ENCODE data around the gene NXPH3.

NXPH3 gene

DNA sequence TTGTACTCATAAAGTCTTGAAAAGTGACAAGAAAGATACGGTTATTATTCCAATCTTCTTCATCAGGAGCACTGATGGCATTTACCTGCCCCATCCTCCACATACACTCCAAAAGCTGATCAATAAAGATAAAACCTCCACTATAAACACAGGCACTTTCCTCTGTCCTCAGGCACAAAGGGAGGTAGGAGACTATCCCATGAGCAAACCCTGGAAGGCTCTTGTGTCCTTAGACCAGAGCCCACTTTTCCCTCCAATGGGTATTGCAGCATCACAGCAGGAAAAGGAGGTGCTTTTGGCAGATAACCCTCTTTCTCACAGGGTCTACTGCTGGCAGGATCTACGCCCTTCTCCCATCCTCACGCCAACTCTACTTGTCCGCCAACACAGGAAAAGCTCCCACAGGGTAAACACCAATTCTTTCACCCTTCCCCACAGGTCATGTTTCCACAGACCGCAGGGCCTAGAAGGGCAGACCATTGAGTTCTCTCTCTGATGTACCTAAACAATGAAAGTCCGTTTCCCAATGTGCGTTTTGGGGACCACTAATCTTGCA is 28.7 kb downstream of the NXPH3 start:
- no peak overlapping the region for H3K27ac ChIP-seq (replicated peaks)
- H3K4me3 ChIP-seq (replicated peaks; ENCODE audit: insufficient read depth, low read length): no peak overlapping the region
- DNase-seq (ENCODE audit: low read depth in 1 of 2, low spot score in 1 of 2): no peak
- no peaks in the 10 kb centered on the region for H3K27me3 ChIP-seq (ENCODE audit: insufficient read depth, poor library complexity, severe bottlenecking)
- TF ChIP-seq, protein P1, sequence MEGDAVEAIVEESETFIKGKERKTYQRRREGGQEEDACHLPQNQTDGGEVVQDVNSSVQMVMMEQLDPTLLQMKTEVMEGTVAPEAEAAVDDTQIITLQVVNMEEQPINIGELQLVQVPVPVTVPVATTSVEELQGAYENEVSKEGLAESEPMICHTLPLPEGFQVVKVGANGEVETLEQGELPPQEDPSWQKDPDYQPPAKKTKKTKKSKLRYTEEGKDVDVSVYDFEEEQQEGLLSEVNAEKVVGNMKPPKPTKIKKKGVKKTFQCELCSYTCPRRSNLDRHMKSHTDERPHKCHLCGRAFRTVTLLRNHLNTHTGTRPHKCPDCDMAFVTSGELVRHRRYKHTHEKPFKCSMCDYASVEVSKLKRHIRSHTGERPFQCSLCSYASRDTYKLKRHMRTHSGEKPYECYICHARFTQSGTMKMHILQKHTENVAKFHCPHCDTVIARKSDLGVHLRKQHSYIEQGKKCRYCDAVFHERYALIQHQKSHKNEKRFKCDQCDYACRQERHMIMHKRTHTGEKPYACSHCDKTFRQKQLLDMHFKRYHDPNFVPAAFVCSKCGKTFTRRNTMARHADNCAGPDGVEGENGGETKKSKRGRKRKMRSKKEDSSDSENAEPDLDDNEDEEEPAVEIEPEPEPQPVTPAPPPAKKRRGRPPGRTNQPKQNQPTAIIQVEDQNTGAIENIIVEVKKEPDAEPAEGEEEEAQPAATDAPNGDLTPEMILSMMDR (IDR thresholded peaks at IDR 0.05; ENCODE audit: insufficient read depth, low read length): no peak
- TF ChIP-seq, protein P2, sequence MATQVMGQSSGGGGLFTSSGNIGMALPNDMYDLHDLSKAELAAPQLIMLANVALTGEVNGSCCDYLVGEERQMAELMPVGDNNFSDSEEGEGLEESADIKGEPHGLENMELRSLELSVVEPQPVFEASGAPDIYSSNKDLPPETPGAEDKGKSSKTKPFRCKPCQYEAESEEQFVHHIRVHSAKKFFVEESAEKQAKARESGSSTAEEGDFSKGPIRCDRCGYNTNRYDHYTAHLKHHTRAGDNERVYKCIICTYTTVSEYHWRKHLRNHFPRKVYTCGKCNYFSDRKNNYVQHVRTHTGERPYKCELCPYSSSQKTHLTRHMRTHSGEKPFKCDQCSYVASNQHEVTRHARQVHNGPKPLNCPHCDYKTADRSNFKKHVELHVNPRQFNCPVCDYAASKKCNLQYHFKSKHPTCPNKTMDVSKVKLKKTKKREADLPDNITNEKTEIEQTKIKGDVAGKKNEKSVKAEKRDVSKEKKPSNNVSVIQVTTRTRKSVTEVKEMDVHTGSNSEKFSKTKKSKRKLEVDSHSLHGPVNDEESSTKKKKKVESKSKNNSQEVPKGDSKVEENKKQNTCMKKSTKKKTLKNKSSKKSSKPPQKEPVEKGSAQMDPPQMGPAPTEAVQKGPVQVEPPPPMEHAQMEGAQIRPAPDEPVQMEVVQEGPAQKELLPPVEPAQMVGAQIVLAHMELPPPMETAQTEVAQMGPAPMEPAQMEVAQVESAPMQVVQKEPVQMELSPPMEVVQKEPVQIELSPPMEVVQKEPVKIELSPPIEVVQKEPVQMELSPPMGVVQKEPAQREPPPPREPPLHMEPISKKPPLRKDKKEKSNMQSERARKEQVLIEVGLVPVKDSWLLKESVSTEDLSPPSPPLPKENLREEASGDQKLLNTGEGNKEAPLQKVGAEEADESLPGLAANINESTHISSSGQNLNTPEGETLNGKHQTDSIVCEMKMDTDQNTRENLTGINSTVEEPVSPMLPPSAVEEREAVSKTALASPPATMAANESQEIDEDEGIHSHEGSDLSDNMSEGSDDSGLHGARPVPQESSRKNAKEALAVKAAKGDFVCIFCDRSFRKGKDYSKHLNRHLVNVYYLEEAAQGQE (IDR thresholded peaks at IDR 0.05; ENCODE audit: insufficient replicate concordance, low read depth): no peak
- TF ChIP-seq SPI1 (IDR thresholded peaks at IDR 0.05; ENCODE audit: borderline replicate concordance, low read depth) (no peak), POLR2AphosphoS5 (IDR thresholded peaks at IDR 0.05; ENCODE audit: low read depth) (no peak), GABPA (IDR thresholded peaks at IDR 0.05; ENCODE audit: low read depth) (no peak)

DNA sequence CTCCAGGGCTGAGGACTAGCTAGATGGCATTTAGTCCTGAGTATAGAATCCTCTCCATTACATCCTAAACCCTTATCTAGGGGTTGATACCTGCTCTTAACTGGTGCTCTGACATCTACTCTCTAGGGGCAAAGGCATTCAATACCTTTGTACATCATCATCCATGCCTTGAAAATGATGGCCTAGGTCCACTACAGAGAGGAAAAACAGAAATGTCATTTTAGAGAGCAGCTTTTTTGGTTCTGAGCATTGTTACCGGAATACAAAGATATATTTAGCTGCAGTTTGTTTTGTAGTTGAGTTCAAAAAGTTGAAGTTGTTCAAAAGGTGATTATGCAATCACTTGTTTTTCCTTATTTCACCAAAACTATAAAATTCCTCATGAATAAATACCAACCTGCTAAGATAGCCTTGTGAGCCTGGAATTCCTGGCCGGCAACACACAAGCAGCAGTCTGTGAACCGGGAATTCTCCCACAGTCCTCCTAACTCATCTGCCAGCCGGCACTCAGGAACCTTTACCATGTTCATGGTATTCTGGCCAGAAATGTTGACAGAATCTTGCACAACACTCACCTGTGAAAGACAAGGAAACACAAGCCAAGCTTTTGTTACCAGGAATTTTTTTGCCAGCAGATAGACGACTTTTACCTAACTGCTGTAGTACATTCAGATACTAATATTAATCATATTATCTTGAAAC is 35.4 kb downstream of the NXPH3 start:
- H3K27me3 ChIP-seq (ENCODE audit: insufficient read depth, poor library complexity, severe bottlenecking): no peaks in the 10 kb centered on the region
- no peak overlapping the region for H3K4me3 ChIP-seq (replicated peaks; ENCODE audit: insufficient read depth, low read length)
- DNase-seq (ENCODE audit: low read depth in 1 of 2, low spot score in 1 of 2): no peak
- no peak overlapping the region for H3K27ac ChIP-seq (replicated peaks)
- TF ChIP-seq SPI1 (IDR thresholded peaks at IDR 0.05; ENCODE audit: borderline replicate concordance, low read depth) (no peak), GABPA (IDR thresholded peaks at IDR 0.05; ENCODE audit: low read depth) (no peak), POLR2AphosphoS5 (IDR thresholded peaks at IDR 0.05; ENCODE audit: low read depth) (no peak)
- TF ChIP-seq, protein P2 (IDR thresholded peaks at IDR 0.05; ENCODE audit: insufficient replicate concordance, low read depth): no peak
- TF ChIP-seq, protein P1 (IDR thresholded peaks at IDR 0.05; ENCODE audit: insufficient read depth, low read length): no peak

DNA sequence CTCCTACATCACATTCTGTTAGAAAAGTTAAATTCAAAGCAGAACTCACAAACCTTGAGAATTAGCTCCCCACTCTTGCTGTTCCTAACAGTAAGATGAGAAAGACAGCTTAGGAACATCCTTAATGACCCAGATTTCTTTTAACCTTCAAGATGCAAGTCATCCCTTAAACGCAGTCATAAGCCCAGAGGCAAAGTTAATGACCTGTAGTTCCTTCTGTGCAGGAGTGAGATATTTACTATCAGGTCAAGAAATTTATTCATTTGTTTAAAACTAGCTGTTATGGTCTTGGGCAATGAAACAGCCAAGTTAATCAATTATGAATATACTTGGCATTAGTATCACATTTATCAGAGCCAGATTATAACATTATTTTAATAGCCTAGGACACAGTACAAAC is 37.1 kb downstream of the NXPH3 start:
- no peak for DNase-seq (ENCODE audit: low read depth in 1 of 2, low spot score in 1 of 2)
- TF ChIP-seq, protein P1 (IDR thresholded peaks at IDR 0.05; ENCODE audit: insufficient read depth, low read length): no peak
- TF ChIP-seq, protein P2 (IDR thresholded peaks at IDR 0.05; ENCODE audit: insufficient replicate concordance, low read depth): no peak
- TF ChIP-seq GABPA (IDR thresholded peaks at IDR 0.05; ENCODE audit: low read depth): no peak
- TF ChIP-seq SPI1 (IDR thresholded peaks at IDR 0.05; ENCODE audit: borderline replicate concordance, low read depth): no peak
- no peak for TF ChIP-seq POLR2AphosphoS5 (IDR thresholded peaks at IDR 0.05; ENCODE audit: low read depth)
- Histone ChIP-seq H3K27me3 (ENCODE audit: insufficient read depth, poor library complexity, severe bottlenecking) (no peaks in the 10 kb centered on the region), H3K4me3 (replicated peaks; ENCODE audit: insufficient read depth, low read length) (no peak overlapping the region), H3K27ac (replicated peaks) (no peak overlapping the region)

Data from HL-60 (cell line).